ENCODE measurements around the gene LRRC26.

The LRRC26 gene

DNA sequence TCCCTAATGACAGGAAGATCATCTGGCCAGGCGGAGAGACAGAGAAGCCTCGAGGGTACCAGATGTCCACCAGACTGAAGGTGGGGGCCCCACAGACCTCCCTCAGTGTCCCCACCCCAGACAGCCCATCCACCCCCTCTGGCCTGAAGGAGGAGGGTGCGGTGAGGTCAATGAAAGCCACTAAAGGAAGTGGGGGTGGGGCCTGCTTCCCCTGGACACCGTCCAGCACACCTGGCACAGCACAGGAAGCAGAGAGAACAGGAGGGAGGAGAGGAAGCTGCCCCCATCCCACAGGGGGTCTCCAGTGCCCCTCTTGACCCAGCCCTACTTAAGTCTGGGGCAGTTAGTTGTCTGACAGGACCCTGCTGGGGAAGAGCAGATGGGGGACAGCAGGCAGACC lies 11.2 kb downstream of the LRRC26 start:
- H3K79me2 ChIP-seq (ENCODE audit: control insufficient read depth, insufficient read depth, low read length, unreplicated experiment) = no peaks in the 10 kb centered on the region
- H3K4me3 ChIP-seq (ENCODE audit: low read depth, low read length) = no peak overlapping the region
- H3K27ac ChIP-seq (ENCODE audit: low read depth, low read length) = no peak overlapping the region
- no peaks in the 10 kb centered on the region for H3K4me1 ChIP-seq (ENCODE audit: control insufficient read depth, insufficient read depth, low read length, unreplicated experiment)
- H3K27me3 ChIP-seq (ENCODE audit: insufficient read depth, low read length) = peaks cover 67% of the 10 kb centered on the region
- no peaks in the 10 kb centered on the region for H3K36me3 ChIP-seq (ENCODE audit: insufficient read depth, low read length)
- H2AFZ ChIP-seq (ENCODE audit: low read length, unreplicated experiment) = no peak overlapping the region

DNA sequence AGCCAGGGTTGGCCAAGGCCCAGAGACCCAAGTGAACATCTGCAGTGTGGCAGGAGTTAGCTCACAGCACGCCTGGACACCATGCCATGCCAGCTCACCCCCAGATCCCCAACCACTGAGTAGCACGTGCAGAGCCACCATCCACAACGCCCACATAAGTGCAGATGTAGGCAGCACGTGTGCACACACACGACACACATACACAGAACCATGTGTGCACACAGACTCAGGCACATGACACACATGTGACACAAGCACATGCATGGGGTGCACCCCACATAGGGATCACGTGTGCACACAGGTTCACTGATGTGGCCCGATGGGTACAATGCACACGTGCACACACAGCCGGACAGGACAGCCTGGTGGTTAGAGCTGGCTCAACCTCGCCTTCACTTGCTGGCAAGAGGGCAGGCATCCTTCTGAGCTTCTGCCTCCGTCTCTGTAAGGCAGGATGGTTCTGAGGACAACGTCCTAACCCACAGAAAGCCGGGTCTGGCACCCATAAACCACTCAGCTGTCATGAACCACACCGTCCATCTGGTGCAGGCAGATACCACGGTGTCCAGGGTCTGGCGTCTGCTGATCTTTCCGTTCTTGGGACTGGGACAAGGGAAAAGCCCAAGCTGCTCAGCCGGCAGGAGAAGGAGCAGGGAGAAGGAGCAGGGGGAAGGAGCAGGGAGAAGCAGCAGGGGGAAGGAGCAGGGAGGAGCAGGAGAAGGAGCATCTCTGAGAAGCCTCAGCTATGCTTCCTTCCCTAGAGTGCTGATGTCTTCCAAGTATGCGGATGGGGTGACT lies 12.0 kb downstream of the LRRC26 start:
- Histone ChIP-seq H3K79me2 (ENCODE audit: control insufficient read depth, insufficient read depth, low read length, unreplicated experiment) (no peaks in the 10 kb centered on the region), H3K4me3 (ENCODE audit: low read depth, low read length) (no peak overlapping the region), H3K4me1 (ENCODE audit: control insufficient read depth, insufficient read depth, low read length, unreplicated experiment) (no peaks in the 10 kb centered on the region), H3K36me3 (ENCODE audit: insufficient read depth, low read length) (no peaks in the 10 kb centered on the region), H3K27ac (ENCODE audit: low read depth, low read length) (no peak overlapping the region), H3K27me3 (ENCODE audit: insufficient read depth, low read length) (peaks cover 58% of the 10 kb centered on the region), H2AFZ (ENCODE audit: low read length, unreplicated experiment) (no peak overlapping the region)

DNA sequence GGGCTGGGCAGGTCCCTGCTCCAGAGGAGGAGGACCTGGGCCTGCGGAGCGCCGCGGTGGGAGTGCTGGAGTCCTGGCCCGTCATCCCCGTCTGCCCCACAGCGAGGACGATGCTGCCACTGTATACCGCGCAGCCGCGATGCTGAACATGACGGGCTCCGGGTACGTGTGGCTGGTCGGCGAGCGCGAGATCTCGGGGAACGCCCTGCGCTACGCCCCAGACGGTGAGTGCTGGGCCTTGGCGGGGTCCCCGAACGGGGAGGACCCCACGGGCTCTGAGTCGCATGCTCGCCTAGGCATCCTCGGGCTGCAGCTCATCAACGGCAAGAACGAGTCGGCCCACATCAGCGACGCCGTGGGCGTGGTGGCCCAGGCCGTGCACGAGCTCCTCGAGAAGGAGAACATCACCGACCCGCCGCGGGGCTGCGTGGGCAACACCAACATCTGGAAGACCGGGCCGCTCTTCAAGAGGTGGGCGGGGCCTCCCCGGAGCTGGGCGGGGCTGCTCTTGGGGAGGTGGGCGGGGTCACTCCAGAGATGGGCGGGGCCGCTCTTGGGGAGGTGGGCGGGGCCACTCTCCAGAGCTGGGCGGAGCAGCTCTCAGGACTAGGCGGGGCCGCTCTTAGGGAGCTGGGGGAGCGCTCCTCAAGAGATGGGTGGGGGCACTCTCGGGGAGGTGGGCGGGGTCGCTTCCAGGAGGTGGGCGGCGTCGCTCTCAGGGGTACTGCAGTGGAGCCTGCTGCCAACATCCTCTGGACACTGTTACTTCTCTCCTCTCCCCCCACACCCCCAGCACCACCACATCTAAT lies 13.1 kb downstream of the LRRC26 start:
- H3K36me3 ChIP-seq (ENCODE audit: insufficient read depth, low read length) = no peaks in the 10 kb centered on the region
- H3K27me3 ChIP-seq (ENCODE audit: insufficient read depth, low read length) = peaks cover 48% of the 10 kb centered on the region
- no peaks in the 10 kb centered on the region for H3K79me2 ChIP-seq (ENCODE audit: control insufficient read depth, insufficient read depth, low read length, unreplicated experiment)
- H3K4me3 ChIP-seq (ENCODE audit: low read depth, low read length) = peak overlapping the region; percentile 61
- H2AFZ ChIP-seq (ENCODE audit: low read length, unreplicated experiment) = no peak overlapping the region
- H3K4me1 ChIP-seq (ENCODE audit: control insufficient read depth, insufficient read depth, low read length, unreplicated experiment) = no peaks in the 10 kb centered on the region
- no peak overlapping the region for H3K27ac ChIP-seq (ENCODE audit: low read depth, low read length)

DNA sequence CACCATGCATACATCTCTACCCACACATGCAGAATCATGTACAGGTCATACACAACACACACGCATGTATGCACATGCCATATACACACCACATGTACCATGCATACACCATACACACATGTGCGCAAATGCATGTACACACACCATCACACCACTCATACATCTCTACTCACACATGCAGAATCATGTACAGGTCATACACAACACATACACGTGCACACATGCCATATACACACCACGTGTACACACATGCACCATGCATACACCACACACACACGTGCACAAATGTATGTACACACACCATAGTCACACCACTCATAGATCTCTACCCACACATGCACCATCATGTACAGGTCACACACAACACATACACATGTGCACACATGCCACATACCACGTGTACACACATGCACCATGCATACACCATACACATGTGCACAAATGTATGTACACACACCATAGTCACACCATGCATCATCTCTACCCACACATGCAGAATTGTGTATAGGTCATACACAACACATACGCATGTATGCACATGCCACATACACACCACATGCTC lies 16.9 kb downstream of the LRRC26 start:
- Histone ChIP-seq H3K36me3 (ENCODE audit: insufficient read depth, low read length) (no peaks in the 10 kb centered on the region), H3K27me3 (ENCODE audit: insufficient read depth, low read length) (peaks cover 19% of the 10 kb centered on the region; the same call in 1 of the 2 replicates), H2AFZ (ENCODE audit: low read length, unreplicated experiment) (no peak overlapping the region), H3K79me2 (ENCODE audit: control insufficient read depth, insufficient read depth, low read length, unreplicated experiment) (no peaks in the 10 kb centered on the region), H3K4me1 (ENCODE audit: control insufficient read depth, insufficient read depth, low read length, unreplicated experiment) (no peaks in the 10 kb centered on the region), H3K4me3 (ENCODE audit: low read depth, low read length) (no peak overlapping the region), H3K27ac (ENCODE audit: low read depth, low read length) (no peak overlapping the region)

DNA sequence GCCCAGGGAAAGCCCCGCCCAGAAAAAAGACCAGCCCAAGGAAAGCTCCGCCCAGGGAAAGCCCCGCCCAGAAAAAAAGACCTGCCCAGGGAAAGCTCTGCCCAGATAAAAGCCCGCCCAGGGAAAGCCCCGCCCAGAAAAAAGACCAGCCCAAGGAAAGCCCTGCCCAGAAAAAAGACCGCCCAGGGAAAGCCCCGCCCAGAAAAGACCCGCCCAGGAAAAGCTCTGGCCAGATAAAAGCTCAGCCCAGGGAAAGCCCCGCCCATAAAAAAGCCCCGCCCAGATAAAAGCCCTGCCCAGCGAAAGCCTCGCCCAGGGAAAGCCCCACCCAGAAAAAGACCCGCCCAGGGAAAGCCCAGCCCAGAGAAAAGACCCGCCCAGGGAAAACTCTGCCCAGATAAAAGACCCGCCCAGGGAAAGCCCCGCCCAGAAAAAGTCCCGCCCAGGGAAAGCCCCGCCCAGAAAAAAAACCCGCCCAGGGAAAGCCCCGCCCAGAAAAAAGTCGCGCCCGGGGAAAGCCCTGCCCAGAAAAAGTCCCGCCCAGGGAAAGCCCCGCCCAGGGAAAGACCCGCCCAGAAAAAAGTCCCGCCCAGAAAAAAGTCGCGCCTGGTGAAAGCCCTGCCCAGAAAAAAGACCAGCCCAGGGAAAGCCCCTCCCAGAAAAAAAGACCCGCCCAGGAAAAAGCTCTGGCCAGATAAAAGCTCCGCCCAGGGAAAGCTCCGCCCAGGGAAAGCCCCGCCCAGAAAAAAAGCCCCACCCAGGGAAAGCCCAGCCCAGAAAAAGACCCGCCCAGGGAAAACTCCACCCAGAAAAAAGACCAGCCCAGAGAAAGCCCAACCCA lies 19.0 kb downstream of the LRRC26 start:
- no peak overlapping the region for H3K4me3 ChIP-seq (ENCODE audit: low read depth, low read length)
- no peaks in the 10 kb centered on the region for H3K36me3 ChIP-seq (ENCODE audit: insufficient read depth, low read length)

DNA sequence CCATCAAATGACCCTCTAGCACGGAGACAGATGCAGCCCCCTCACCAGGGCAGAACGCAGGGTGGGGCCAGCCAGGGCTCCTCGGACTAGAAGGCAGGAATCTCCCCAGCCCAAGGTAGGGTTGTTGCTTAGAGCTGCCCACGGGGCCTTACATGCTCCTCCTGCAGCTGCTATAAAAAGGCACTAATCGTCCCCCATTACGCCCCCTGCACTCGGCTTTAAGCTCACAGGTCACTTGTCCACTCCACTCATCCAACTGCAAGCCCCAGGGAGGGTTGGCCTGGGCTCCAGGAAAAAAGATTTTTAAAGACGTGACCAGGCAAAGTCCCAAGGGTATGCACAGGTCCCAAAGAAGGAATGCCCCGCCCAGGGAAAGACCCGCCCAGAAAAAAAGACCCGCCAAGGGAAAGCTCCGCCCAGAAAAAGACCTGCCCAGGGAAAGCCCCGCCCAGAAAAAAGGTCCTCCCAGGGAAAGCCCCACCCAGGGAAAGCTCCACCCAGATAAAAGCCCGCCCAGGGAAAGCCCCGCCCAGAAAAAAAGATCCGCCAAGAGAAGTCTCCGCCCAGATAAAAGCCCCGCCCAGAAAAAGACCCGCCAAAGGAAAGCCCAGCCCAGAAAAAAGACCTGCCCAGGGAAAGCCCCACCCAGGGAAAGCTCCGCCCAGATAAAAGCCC lies 19.8 kb downstream of the LRRC26 start:
- Histone ChIP-seq H3K79me2 (ENCODE audit: control insufficient read depth, insufficient read depth, low read length, unreplicated experiment) (no peaks in the 10 kb centered on the region), H3K4me1 (ENCODE audit: control insufficient read depth, insufficient read depth, low read length, unreplicated experiment) (no peaks in the 10 kb centered on the region), H3K27me3 (ENCODE audit: insufficient read depth, low read length) (0 out of 2 replicates have a peak, but pooled peaks cover 3% of the 10 kb centered on the region), H3K27ac (ENCODE audit: low read depth, low read length) (no peak overlapping the region), H2AFZ (ENCODE audit: low read length, unreplicated experiment) (no peak overlapping the region), H3K36me3 (ENCODE audit: insufficient read depth, low read length) (no peaks in the 10 kb centered on the region), H3K4me3 (ENCODE audit: low read depth, low read length) (no peak overlapping the region)

More for the DNA sequence above, 19.0 kb downstream of the LRRC26 start:
- Histone ChIP-seq H3K4me1 (ENCODE audit: control insufficient read depth, insufficient read depth, low read length, unreplicated experiment) (no peaks in the 10 kb centered on the region), H3K27me3 (ENCODE audit: insufficient read depth, low read length) (peaks cover 4% of the 10 kb centered on the region; the same call in 1 of the 2 replicates), H2AFZ (ENCODE audit: low read length, unreplicated experiment) (no peak overlapping the region), H3K79me2 (ENCODE audit: control insufficient read depth, insufficient read depth, low read length, unreplicated experiment) (no peaks in the 10 kb centered on the region), H3K27ac (ENCODE audit: low read depth, low read length) (no peak overlapping the region)

DNA sequence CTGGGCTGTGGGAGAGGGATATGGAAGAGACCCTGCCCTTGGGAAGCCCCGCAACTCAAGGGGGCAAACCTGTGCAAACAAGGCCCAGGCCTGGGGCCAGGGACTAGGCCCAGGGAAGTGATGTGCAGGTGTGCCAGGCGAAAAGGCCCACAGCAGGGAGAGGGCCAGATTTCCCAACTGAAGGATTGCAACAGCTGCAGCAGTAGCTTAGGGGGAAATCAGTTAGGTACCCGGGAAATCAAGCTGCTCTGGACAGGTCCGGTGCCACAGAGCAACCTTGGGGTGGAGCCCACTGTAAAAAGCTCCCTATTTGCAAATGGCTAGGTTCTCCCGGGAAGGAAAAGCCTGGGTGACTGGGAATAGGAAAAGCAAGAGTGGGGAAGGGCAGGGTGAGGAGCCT lies 20.5 kb downstream of the LRRC26 start:
- no peak overlapping the region for H3K27ac ChIP-seq (ENCODE audit: low read depth, low read length)
- H3K27me3 ChIP-seq (ENCODE audit: insufficient read depth, low read length) = 0 out of 2 replicates have a peak, but pooled peaks cover 3% of the 10 kb centered on the region
- H3K79me2 ChIP-seq (ENCODE audit: control insufficient read depth, insufficient read depth, low read length, unreplicated experiment) = no peaks in the 10 kb centered on the region
- no peaks in the 10 kb centered on the region for H3K4me1 ChIP-seq (ENCODE audit: control insufficient read depth, insufficient read depth, low read length, unreplicated experiment)
- H3K4me3 ChIP-seq (ENCODE audit: low read depth, low read length) = no peak overlapping the region
- H2AFZ ChIP-seq (ENCODE audit: low read length, unreplicated experiment) = no peak overlapping the region
- no peaks in the 10 kb centered on the region for H3K36me3 ChIP-seq (ENCODE audit: insufficient read depth, low read length)

DNA sequence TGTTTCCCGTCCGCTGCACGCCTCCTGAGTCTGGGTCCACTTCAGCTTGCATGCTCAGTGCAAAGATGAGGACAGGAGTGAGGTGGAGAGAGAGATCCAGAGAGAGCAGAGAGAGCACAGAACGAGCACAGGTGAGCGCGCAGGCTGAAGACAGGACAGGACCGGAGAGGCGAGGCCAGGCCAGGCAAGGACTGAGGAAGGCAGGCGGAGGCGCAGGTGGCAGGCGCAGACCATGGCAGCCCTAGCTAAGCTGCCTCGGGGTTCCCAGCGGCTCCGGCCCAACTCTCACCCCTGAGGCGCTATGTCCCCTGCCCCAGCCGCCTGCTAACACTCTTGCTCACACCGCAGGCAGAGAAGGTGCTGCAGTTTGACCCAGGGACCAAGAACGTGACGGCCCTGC lies 21.2 kb downstream of the LRRC26 start:
- H3K27me3 ChIP-seq (ENCODE audit: insufficient read depth, low read length) = 0 out of 2 replicates have a peak, but pooled peaks cover 3% of the 10 kb centered on the region
- H3K79me2 ChIP-seq (ENCODE audit: control insufficient read depth, insufficient read depth, low read length, unreplicated experiment) = no peaks in the 10 kb centered on the region
- H3K27ac ChIP-seq (ENCODE audit: low read depth, low read length) = no peak overlapping the region
- no peaks in the 10 kb centered on the region for H3K4me1 ChIP-seq (ENCODE audit: control insufficient read depth, insufficient read depth, low read length, unreplicated experiment)
- H3K36me3 ChIP-seq (ENCODE audit: insufficient read depth, low read length) = no peaks in the 10 kb centered on the region
- no peak overlapping the region for H2AFZ ChIP-seq (ENCODE audit: low read length, unreplicated experiment)
- H3K4me3 ChIP-seq (ENCODE audit: low read depth, low read length) = no peak overlapping the region

DNA sequence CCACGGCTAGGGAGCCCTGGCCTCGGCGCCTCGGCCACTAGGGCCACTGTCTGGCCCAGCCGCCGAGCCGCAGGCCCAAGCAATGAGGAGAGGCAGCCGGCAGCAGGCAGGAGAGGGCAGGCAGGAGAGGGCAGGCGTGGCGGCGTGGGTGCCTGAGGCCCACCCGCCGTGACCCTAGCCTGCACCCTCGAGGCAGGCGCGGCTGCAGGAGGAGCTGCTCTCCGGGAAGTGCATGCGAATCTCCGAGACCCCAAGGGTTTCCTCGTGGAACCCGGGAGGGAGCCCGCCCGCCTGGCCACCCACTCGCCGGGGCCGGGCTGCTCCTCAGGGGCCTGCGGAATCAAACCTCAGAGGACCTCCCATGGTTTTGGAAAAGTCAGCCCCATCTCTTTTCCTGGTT lies 21.6 kb downstream of the LRRC26 start:
- no peak overlapping the region for H3K4me3 ChIP-seq (ENCODE audit: low read depth, low read length)
- H2AFZ ChIP-seq (ENCODE audit: low read length, unreplicated experiment) = no peak overlapping the region
- H3K27me3 ChIP-seq (ENCODE audit: insufficient read depth, low read length) = peaks cover 4% of the 10 kb centered on the region; the same call in 1 of the 2 replicates
- H3K79me2 ChIP-seq (ENCODE audit: control insufficient read depth, insufficient read depth, low read length, unreplicated experiment) = no peaks in the 10 kb centered on the region
- H3K27ac ChIP-seq (ENCODE audit: low read depth, low read length) = no peak overlapping the region
- no peaks in the 10 kb centered on the region for H3K36me3 ChIP-seq (ENCODE audit: insufficient read depth, low read length)
- H3K4me1 ChIP-seq (ENCODE audit: control insufficient read depth, insufficient read depth, low read length, unreplicated experiment) = no peaks in the 10 kb centered on the region

DNA sequence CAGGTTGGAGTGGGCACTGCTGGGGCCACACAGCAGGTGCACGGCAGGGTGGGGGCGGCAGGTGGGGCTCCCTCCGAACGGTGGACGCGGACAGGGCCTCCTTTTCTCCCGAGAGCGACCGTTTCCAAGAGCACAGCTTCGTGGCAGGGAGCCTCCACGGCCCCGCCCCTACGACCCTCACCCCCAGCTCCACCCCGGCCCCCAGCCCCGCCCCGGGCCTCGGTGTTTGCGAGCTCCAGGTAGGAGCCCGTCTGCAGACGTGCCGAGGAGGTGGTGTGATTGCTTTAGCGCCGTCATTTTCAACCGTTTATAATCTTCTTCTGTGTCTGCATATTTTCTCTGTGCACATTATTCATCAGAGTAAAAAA lies 22.1 kb downstream of the LRRC26 start:
- Histone ChIP-seq H3K4me1 (ENCODE audit: control insufficient read depth, insufficient read depth, low read length, unreplicated experiment) (no peaks in the 10 kb centered on the region), H3K4me3 (ENCODE audit: low read depth, low read length) (no peak overlapping the region), H3K36me3 (ENCODE audit: insufficient read depth, low read length) (no peaks in the 10 kb centered on the region), H3K27me3 (ENCODE audit: insufficient read depth, low read length) (peaks cover 8% of the 10 kb centered on the region; the same call in 1 of the 2 replicates), H3K27ac (ENCODE audit: low read depth, low read length) (no peak overlapping the region), H2AFZ (ENCODE audit: low read length, unreplicated experiment) (no peak overlapping the region), H3K79me2 (ENCODE audit: control insufficient read depth, insufficient read depth, low read length, unreplicated experiment) (no peaks in the 10 kb centered on the region)
